HG03432 (cell line): ENCODE measurements around the gene NAA16.
"Not testable (repeated sequence)": the region's sequence is repeated elsewhere in the genome, so short reads cannot be mapped to it uniquely, and the experiment has no call there.

ENCODE experiments used
- ATAC-seq: cut with Tn5 transposase; IDR thresholded peaks from one replicate; pipeline ENCODE4 v1.9.1; 2021; ENCODE audit warnings: mild to moderate bottlenecking, moderate library complexity; ENCODE audit not compliant: unreplicated experiment

NAA16 gene

GRCh38 chr13:41352935-41353840 is 42.1 kb downstream of the NAA16 start:
- peak; percentile 47 for ATAC-seq

DNA sequence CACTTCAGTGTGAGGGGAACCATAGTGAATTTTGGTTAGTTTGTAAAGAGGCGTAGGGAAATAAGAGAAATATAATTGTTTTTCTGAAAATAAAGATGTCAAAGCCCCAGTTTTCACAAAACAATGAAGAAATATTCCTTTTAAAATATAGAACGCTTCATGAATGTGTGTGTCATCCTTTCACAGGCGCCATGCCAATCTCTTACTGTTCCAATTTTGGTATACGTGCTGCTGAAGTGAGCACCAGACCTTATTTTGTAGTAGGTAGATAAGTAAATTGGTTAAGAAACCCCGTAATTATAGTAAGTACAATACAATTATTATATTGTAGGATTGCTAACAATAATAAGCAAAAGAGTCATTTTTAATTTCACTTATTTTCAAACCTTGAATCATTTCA is 43.3 kb downstream of the NAA16 start:
- ATAC-seq: no peak

GRCh38 chr13:41356385-41356648 is 45.2 kb downstream of the NAA16 start:
- ATAC-seq: not testable (repeated sequence)

DNA sequence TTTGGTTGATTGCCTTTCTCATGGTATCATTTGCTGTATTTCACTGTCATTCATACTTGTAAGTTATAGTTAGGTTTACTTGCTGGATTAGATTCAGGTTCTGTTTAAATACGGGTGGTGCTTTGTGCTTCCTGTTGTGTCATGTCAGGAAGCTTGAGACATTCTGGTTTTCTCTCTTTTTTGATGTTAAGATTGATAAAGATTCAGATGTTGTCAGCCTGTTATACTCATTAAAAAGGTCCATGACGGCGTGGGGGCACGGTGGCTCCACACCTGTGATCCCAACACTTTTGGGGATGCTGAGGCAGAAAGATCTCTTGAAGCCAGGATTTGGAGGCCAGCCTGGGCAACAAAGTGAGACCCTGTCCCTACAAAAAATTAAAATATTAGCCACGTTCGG is 45.7 kb downstream of the NAA16 start:
- ATAC-seq: no peak

DNA sequence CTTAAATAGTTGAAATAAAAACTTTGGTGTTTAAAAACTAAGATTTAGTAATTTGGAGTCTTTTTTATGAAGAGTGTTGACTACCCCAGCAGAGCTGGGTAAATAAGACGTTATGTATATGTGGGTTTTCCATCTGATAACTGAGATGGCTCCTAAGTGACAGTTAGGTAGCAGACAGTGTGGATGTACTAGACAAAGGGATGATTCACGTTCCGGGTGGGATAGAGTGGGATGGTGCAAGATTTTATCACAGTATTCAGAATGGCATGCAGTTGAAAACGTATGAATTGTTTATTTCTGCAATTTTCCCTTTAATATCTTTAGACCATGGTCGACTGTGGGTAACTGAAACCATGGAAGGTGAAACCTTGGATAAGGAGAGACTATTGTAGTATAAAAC is 50.4 kb downstream of the NAA16 start:
- no peak for ATAC-seq

GRCh38 chr13:41364043-41364442 is 53.0 kb downstream of the NAA16 start:
- no peak for ATAC-seq

- no peak for ATAC-seq
Observed at GRCh38 chr13:41365631-41366030, 54.6 kb downstream of the NAA16 start.

DNA sequence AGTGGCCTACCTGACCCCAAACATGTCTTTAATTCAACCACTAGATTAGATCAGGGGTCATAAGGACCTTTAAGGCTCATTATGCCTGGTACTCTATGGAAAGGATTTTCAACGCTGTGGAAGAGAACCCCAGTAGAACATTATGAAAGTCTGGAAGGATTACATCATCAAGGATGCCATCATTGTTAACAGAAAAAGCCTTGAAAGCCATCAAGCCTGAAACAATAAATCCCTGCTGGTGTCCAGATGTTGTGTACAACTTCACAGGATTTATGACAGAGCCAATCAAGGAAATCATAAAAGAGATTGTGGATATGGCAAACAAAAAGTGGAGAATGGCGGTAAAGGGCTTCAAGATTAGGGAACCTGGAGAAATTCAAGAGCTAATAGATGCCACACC is 59.7 kb downstream of the NAA16 start:
- no peak for ATAC-seq

GRCh38 chr13:41377446-41377845 is 66.4 kb downstream of the NAA16 start:
- no peak for ATAC-seq

GRCh38 chr13:41382431-41382830 is 71.4 kb downstream of the NAA16 start:
- ATAC-seq: no peak

- no peak for ATAC-seq
Observed at GRCh38 chr13:41383386-41383785, 72.3 kb downstream of the NAA16 start.

DNA sequence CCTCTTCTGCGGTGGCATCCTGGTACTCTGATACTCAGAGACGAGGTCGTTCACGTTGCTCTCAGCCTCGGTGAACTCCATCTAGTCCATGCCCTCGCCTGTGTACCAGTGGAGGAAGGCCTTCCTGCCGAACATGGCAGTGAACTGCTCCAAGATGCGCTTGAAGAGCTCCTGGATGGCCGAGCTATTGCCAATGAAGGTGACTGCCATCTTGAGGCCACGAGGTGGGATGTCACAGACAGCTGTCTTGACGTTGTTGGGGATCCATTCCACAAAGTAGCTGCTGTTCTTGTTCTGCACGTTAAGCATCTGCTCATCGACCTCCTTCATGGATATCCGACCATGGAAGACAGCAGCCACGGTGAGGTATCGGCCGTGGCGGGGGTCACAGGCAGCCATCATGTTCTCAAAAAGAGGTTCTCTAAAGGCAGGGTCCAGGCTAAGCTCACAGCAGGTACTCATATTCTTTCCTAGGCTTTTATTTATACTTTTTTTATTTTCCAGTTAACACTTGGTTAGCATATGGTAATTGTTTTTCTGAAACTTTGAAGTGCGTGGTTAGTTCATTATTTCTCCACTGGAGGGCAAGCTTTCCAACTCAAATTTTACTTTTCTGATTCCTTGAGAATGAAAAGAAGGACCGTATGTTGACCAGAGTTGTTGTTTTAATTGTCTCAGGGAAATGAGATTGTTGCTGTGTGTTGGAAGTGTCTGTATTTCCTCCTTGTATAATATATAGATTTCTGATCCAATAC is 73.9 kb downstream of the NAA16 start:
- ATAC-seq: no peak

DNA sequence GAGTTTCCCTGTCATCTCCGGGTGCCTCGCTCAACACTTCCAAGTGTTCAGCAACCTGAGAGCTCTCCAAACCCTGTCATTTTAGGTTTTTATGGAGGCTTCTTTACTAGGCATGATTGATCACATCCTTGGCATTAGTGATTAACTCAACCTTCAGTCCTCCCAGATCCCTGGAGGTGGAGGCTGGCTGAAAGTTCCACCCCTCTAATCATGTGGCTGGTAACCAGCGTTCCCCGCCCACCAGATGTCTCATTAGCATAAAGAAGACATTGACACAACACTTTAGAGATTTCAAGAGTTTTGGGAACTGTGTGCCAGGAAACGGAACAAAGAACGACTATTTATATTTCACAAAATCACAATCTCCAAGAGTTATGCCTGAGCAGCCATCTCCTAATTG is 75.1 kb downstream of the NAA16 start:
- no peak for ATAC-seq

DNA sequence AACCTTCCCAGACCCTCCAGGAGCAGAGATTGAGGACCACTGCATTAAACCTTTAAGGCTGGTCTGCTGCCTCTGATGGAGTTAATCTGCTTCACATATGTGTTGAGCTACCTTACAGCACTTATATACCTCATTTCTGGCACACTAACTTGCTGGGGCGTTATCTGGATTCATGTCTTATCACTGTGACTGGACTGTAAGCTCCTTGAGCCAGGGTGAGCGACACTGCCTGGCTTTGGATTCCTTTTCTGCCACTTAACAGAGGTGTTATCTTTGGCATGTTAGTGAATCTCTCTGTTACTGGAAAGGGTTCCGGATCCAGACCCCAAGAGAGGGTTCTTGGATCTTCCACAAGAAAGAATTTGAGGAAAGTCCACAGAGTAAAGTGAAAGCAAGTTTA is 76.5 kb downstream of the NAA16 start:
- no peak for ATAC-seq

GRCh38 chr13:41388143-41388881 is 77.2 kb downstream of the NAA16 start:
- ATAC-seq: no peak

- ATAC-seq: no peak
Observed at GRCh38 chr13:41389580-41389979, 78.5 kb downstream of the NAA16 start.

DNA sequence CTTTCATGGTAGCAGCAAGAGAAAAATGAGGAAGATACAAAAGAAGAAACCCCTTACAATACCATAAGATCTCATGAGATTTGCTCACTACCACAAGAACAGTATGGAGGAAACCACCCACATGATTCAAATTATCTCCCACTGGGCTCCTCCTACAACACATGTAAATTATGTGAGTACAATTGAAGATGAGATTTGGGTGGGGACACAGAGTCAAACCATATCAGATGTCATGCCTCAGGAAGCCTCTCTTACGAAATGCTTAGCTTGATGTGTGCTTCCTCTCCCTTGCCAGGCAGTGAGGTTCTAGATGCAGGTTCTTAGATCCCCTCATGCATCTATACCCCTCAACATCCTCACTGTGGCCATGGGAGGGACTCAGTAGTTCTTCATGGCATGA is 83.1 kb downstream of the NAA16 start:
- no peak for ATAC-seq

DNA sequence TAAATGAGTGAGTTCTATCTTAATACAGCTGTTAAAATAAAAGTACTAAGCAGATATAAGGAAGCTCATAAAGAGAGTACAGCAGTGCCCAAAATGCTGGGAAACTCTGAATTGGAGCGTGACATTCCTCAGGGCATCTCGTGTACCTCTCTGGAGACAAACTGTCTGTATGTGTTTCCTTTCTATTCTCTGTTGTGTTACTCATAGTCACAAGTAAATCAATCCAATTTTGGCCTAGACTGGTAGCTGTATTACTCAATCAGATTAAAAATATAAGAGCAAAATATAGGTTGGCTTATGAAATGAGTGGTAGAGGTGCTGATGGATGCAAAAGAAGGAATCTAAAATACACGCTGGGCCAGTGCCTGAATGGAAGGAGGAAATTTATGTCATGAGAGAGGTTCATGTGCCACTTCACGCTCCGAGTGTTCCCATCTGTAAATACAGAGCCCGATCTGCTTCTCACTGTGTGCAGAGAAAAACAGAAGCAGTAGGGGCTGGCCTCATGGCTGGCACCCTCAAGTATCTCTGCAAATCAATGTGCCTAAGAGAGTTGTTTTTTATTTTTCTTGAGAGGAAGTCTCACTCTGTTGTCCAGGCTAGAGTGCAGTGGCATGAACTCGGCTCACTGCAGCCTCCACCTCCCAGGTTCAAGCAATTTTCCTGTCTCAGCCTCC is 87.6 kb downstream of the NAA16 start:
- no peak for ATAC-seq

- ATAC-seq: no peak
Observed at GRCh38 chr13:41401366-41401765, 90.3 kb downstream of the NAA16 start.

- no peak for ATAC-seq
Observed at GRCh38 chr13:41402691-41403511, 91.8 kb downstream of the NAA16 start.
